Heart right ventricle (tissue), 16 donors: ENCODE results near the gene MEGF11. TPM values are rescaled to one million over a fixed set of nuclear protein-coding genes. Genes with fewer than 3 reads are reported as not detected.

Experiments used
- ATAC-seq, 8 donors: fragments of 200-7000 bp; cut with Tn5 transposase; one replicate each; pipeline ENCODE4 v1.9.1; 2020; ENCODE audit warnings: mild to moderate bottlenecking in 8 of 8, moderate library complexity in 8 of 8, moderate number of reproducible peaks in 1 of 8
- DNase-seq, 2 donors: peaks; one replicate each; pipeline ENCODE4 v3.0.0-alpha.2; 2020
- H3K27ac ChIP-seq, 10 donors: fragments of 200-600 bp; sonication (generic) in 2 of 10; one replicate each; pipeline versions ENCODE4 v1.5.0 to v1.8.0; 2020 to 2022; ENCODE audit warnings: mild to moderate bottlenecking in 3 of 10
- H3K27me3 ChIP-seq, 7 donors: fragments of 200-600 bp; one replicate each; pipeline ENCODE4 v1.8.0; 2021 to 2022; ENCODE audit warnings: mild to moderate bottlenecking in 2 of 7
- H3K36me3 ChIP-seq, 9 donors: fragments of 200-600 bp; sonication (generic) in 1 of 9; one replicate each; pipeline versions ENCODE4 v1.5.0 to v1.8.0; 2020 to 2022; ENCODE audit warnings: mild to moderate bottlenecking in 2 of 9
- H3K4me1 ChIP-seq, 9 donors: fragments of 200-600 bp; sonication (generic) in 1 of 9; one replicate each; pipeline versions ENCODE4 v1.5.0 to v1.8.0; 2020 to 2022; ENCODE audit warnings: mild to moderate bottlenecking in 4 of 9
- H3K4me3 ChIP-seq, 10 donors: fragments of 200-600 bp; sonication (generic) in 2 of 10; one replicate each; pipeline versions ENCODE4 v1.5.0 to v1.8.0; 2020 to 2022; ENCODE audit warnings: mild to moderate bottlenecking in 7 of 10, moderate library complexity in 2 of 10
- H3K9me3 ChIP-seq, 11 donors: fragments of 200-600 bp in 10 of 11; sonication (generic) in 2 of 11; one replicate each; pipeline versions ENCODE4 v1.5.0 to v1.8.0; 2013 to 2022; ENCODE audit warnings: mild to moderate bottlenecking in 2 of 11, control low read depth in 1 of 11, moderate library complexity in 1 of 11
- WGBS, 2 donors: extraction: QIAGEN DNeasy Blood & Tissue Kit; methylation state at CpG; one replicate each; pipeline ENCODE4 v1.1.7; 2013; ENCODE audit warnings: inconsistent platforms in 1 of 2; 5-methylcytosine and 5-hydroxymethylcytosine counted together
- intact Hi-C, 10 donors: fragments of 100-400 bp; cut with DNase I; formaldehyde crosslinking; loops; one replicate each; pipeline versions ENCODE4 v1.11.1 to v1.14.2; 2022
- polyA plus RNA-seq, 2 donors: library from polyadenylated mRNA; stranded (reverse); fragments of 200-250 nt; gene quantifications; one replicate each; pipeline ENCODE4 v1.2.3, GENCODE V29; 2013
- total RNA-seq, 10 donors: library from RNA; stranded (reverse); fragmentation: NEBNext Ultra II Directional in 3 of 10; extraction: Animal tissue kit (Norgen Biotek cat#: 25700) in 3 of 10; gene quantifications; one replicate each; pipeline versions ENCODE4 v1.2.1 to v1.2.4, GENCODE V29; 2021 to 2023
- TF ChIP-seq, protein P1 (sequence below), 9 donors: fragments of 200-600 bp; sonication (generic) in 2 of 9; IDR thresholded peaks; one replicate each; pipeline versions ENCODE4 v1.5.0 to v1.8.0; 2021 to 2022; ENCODE audit warnings: antibody characterized with exemption in 9 of 9, mild to moderate bottlenecking in 5 of 9, moderate library complexity in 1 of 9
- donor health status: Arrhythmogenic right ventricular cardiomyopathy.
- donor health status: ischemic (EF 13 %, LVEDD 7.1; RV severe dilation, severe dysfunction).
- donor health status: healthy with polysubstance abuse.
- donor health status: DM: no; HTN: yes; CAD: no.
- donor health status: DM: no; HTN: no; CAD: no.
- donor health status: ischemic (EF 25% LVEDD 6.9; RV normal size, moderate dysfunction).
- donor health status: ischemic (EF 25% LVEDD 5.7; RV mildly dilated, moderate dysfunction).
- donor health status: healthy.
- donor health status: DM: yes; HTN: yes; CAD: no.
- donor health status: Ischemic cardiomyopathy.
- donor health status: ischemic (EF 35%, LVEDD 5.7; RV mildly dilated, moderate dysfunction).
- donor health status: nonischemic (EF 11% LVEDD 7.7; RV severe dilation, severe dysfunction).
- donor health status: DM: yes; HTN: yes; CAD: no.
- donor health status: PGD.
- donor health status: ischemic (EF 29% LVEDD 5.4; RV normal size, mild dysfunction).
- donor health status: nonischemic (EF 23%, LVEDD 6.1; RV moderate dilation, normal function).

MEGF11 gene
- total and polyA plus RNA-seq, 12 donors = 0.03 TPM; not detected in 11

DNA sequence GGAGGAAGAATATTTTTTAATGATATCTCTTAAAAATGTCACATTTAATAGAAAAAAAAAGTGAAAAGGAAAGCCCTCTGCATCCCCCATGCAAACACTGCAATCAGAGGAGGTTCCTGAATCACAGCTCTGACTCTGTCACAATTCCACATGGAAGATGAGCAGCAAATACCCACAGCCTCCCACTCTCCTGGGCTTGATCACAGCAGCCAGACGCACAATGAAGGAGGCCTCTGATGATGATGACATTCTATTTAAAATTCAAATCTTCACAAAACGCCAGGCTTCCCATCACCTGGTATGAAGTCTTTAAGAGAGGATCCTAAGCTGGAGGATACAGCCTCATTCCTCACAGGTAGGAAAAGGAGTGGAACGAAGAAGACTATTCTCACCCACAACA lies 30.7 kb upstream of the MEGF11 start:
- Histone ChIP-seq H3K27me3 (peaks cover 0 to 4% (median 0%) of the 10 kb centered on the region in 7 donors), H3K36me3 (no peaks in the 10 kb centered on the region), H3K4me1 (peaks cover 0 to 4% (median 0%) of the 10 kb centered on the region in 9 donors), H3K9me3 (no peaks in the 10 kb centered on the region), H3K4me3 (no peak overlapping the region), H3K27ac (no peak overlapping the region)
- DNase-seq (no peak), ATAC-seq (no peak)
- TF ChIP-seq, protein P1, sequence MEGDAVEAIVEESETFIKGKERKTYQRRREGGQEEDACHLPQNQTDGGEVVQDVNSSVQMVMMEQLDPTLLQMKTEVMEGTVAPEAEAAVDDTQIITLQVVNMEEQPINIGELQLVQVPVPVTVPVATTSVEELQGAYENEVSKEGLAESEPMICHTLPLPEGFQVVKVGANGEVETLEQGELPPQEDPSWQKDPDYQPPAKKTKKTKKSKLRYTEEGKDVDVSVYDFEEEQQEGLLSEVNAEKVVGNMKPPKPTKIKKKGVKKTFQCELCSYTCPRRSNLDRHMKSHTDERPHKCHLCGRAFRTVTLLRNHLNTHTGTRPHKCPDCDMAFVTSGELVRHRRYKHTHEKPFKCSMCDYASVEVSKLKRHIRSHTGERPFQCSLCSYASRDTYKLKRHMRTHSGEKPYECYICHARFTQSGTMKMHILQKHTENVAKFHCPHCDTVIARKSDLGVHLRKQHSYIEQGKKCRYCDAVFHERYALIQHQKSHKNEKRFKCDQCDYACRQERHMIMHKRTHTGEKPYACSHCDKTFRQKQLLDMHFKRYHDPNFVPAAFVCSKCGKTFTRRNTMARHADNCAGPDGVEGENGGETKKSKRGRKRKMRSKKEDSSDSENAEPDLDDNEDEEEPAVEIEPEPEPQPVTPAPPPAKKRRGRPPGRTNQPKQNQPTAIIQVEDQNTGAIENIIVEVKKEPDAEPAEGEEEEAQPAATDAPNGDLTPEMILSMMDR (IDR thresholded peaks at IDR 0.05) = no peak
- intact Hi-C loops = loop anchor here in 7 of 10 donors (5.0 to 10.0 kb wide), 7 partner anchors 159 to 649 kb away; no protein-coding TSS in a partner anchor
- 82 to 87% methylated on average over 3 of the region's 3 CpGs for WGBS, 2 donors

DNA sequence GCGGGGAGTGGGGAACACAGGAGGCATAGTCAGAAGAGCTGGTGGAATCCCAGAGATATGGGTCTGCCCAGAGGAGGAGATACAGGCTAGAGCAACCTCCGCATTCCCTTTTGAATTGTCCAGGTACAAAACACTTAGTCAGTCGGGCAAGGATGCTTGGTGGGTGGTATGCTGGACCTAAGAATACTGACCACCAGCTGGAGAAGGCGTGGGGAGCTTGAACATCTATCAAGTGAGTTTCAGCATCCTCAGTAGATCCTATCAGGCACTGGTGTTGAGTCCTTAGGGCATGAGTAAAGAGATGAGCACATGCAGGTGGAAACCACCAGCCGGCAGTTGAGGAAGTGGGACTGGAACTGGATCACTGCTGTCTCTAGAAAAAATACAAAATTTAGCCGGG lies 25.1 kb upstream of the MEGF11 start:
- DNase-seq (no peak), ATAC-seq (no peak)
- no peaks in the 10 kb centered on the region for H3K36me3 ChIP-seq
- 88 to 90% methylated on average over 6 of the region's 6 CpGs for WGBS, 2 donors
- peaks cover 0 to 5% (median 0%) of the 10 kb centered on the region in 7 donors for H3K27me3 ChIP-seq
- TF ChIP-seq, protein P1 (IDR thresholded peaks at IDR 0.05) = no peak
- no peak overlapping the region for H3K4me3 ChIP-seq
- no peaks in the 10 kb centered on the region for H3K4me1 ChIP-seq
- intact Hi-C loops = loop anchor here in 1 of 10 donors (5.0 kb wide), 1 partner anchor 361 kb away; no protein-coding TSS in a partner anchor
- peaks cover 0 to 3% (median 0%) of the 10 kb centered on the region in 11 donors for H3K9me3 ChIP-seq
- H3K27ac ChIP-seq = no peak overlapping the region

DNA sequence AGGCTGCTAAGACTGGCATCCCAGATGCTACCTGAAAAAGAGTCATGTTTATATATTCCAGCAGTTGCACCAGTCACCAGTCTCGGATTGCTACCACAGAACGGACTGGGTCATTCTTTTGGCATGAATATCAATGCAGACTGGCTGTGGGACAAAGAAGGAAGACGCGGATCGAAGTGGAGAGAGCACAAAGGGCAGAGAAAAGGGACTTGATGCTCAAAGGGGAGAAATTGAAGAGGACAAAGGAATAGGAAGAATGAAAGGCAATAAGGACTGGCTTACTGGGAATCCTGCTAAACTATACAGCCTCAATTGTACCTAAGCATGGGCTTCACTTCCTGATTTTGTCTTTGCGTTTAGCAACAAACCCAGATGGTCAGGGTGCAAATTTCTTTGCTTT lies 24.5 kb upstream of the MEGF11 start:
- WGBS, 2 donors = 78 to 84% methylated on average over 6 of the region's 6 CpGs
- Histone ChIP-seq H3K27ac (no peak overlapping the region), H3K27me3 (peaks cover 0 to 5% (median 0%) of the 10 kb centered on the region in 7 donors), H3K4me3 (no peak overlapping the region), H3K36me3 (no peaks in the 10 kb centered on the region), H3K9me3 (peaks cover 0 to 3% (median 0%) of the 10 kb centered on the region in 11 donors), H3K4me1 (no peaks in the 10 kb centered on the region)
- ATAC-seq = no peak
- intact Hi-C loops = loop anchor here in 1 of 10 donors (5.0 kb wide), 1 partner anchor 361 kb away; no protein-coding TSS in a partner anchor
- DNase-seq = no peak
- TF ChIP-seq, protein P1 (IDR thresholded peaks at IDR 0.05) = no peak

DNA sequence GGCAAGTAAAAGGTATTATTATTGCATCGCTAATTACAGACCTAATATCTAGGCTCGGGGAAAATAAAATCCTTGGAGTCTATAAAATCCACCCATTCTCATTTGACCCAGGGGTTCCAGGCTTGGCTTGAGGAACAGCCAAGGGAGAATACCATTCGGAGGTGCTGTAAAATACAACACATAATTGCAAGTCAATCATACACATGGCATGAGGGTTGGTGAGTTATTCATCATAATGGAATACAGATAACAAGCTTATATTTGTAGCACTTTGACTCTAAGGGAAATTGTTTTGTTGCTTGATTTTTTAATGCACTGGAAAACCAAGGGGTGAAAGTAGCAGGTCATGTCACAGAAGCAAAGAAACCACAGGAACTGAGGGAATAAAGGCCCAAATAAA lies 23.0 kb upstream of the MEGF11 start:
- H3K4me3 ChIP-seq = no peak overlapping the region
- WGBS, 2 donors = 91 to 93% methylated on average over 3 of the region's 3 CpGs
- no peaks in the 10 kb centered on the region for H3K4me1 ChIP-seq
- ATAC-seq = no peak
- H3K27ac ChIP-seq = no peak overlapping the region
- H3K9me3 ChIP-seq = peaks cover 0 to 3% (median 0%) of the 10 kb centered on the region in 11 donors
- no peak for DNase-seq
- H3K36me3 ChIP-seq = no peaks in the 10 kb centered on the region
- TF ChIP-seq, protein P1 (IDR thresholded peaks at IDR 0.05) = no peak
- peaks cover 0 to 7% (median 0%) of the 10 kb centered on the region in 7 donors for H3K27me3 ChIP-seq
- intact Hi-C loops = loop anchor here in 1 of 10 donors (5.0 kb wide), 1 partner anchor 359 kb away; no protein-coding TSS in a partner anchor
